Loucy (cell line): ENCODE data around the gene STAC.
A peak's percentile ranks its signal among the peaks of the same experiment; 100 is the strongest.

Source experiments
- H2AFZ ChIP-seq: fragments of 200-600 bp; sonication (generic); 2 replicates; pipeline ENCODE4 v1.6.0; 2016; ENCODE audit warnings: antibody characterized with exemption, mild to moderate bottlenecking, low read length, moderate library complexity
- H3F3A ChIP-seq: fragments of 200-600 bp; 2 replicates; pipeline ENCODE4 v1.6.0; 2016; ENCODE audit warnings: antibody characterized with exemption, low read depth, mild to moderate bottlenecking
- H3K27me3 ChIP-seq: fragments of 200-600 bp; sonication (generic); 2 replicates; pipeline ENCODE4 v1.6.1; 2014; ENCODE audit warnings: low read length, mild to moderate bottlenecking; ENCODE audit not compliant: insufficient read depth, poor library complexity, severe bottlenecking
- H3K36me3 ChIP-seq: fragments of 200-600 bp; sonication (generic); 2 replicates; pipeline ENCODE4 v1.6.1; 2016; ENCODE audit warnings: low read length; ENCODE audit not compliant: insufficient read depth
- H3K4me1 ChIP-seq: fragments of 200-600 bp; sonication (generic); 2 replicates; pipeline ENCODE4 v1.5.1; 2014; ENCODE audit warnings: low read length, mild to moderate bottlenecking; ENCODE audit not compliant: insufficient read depth, poor library complexity, severe bottlenecking
- H3K4me2 ChIP-seq: fragments of 200-600 bp; sonication (generic); 2 replicates; pipeline ENCODE4 v1.6.0; 2014; ENCODE audit warnings: antibody characterized with exemption, low read length, low read depth, mild to moderate bottlenecking; ENCODE audit not compliant: poor library complexity, severe bottlenecking
- H3K4me3 ChIP-seq: fragments of 200-600 bp; sonication (generic); 2 replicates; pipeline ENCODE4 v1.5.1; 2014; ENCODE audit warnings: low read length, mild to moderate bottlenecking, mixed read lengths; ENCODE audit not compliant: poor library complexity, severe bottlenecking
- H3K79me2 ChIP-seq: fragments of 200-600 bp; sonication (generic); 2 replicates; pipeline ENCODE4 v1.6.1; 2014; ENCODE audit warnings: low read length; ENCODE audit not compliant: insufficient read depth
- H3K9ac ChIP-seq: fragments of 200-600 bp; sonication (generic); 2 replicates; pipeline ENCODE4 v1.6.0; 2014; ENCODE audit warnings: mild to moderate bottlenecking, low read depth, low read length, moderate library complexity; ENCODE audit not compliant: poor library complexity, severe bottlenecking
- H3K9me2 ChIP-seq: fragments of 200-600 bp; sonication (generic); replicated peaks from 2 replicates; pipeline ENCODE4 v1.6.1; 2016; ENCODE audit warnings: low read depth, low read length, mixed read lengths
- H3K9me3 ChIP-seq: fragments of 200-600 bp; sonication (generic); 2 replicates; pipeline ENCODE4 v1.6.1; 2014; ENCODE audit warnings: mild to moderate bottlenecking, antibody characterized with exemption, low read length, low read depth; ENCODE audit not compliant: insufficient read depth
- H4K20me1 ChIP-seq: fragments of 200-600 bp; sonication (generic); 2 replicates; pipeline ENCODE4 v1.6.0; 2014; ENCODE audit warnings: antibody characterized with exemption, low read length, mild to moderate bottlenecking; ENCODE audit not compliant: insufficient read depth, poor library complexity, severe bottlenecking
- EZH2phosphoT487 ChIP-seq: fragments of 200-600 bp; IDR thresholded peaks from 2 replicates; pipeline ENCODE4 v1.6.1; 2018; ENCODE audit warnings: antibody characterized with exemption, mild to moderate bottlenecking, moderate library complexity, borderline replicate concordance
- TF ChIP-seq, protein P1 (sequence below): fragments of 200-600 bp; sonication (generic); conservative IDR thresholded peaks from 2 replicates; pipeline ENCODE4 v1.5.1; 2014; ENCODE audit warnings: mild to moderate bottlenecking, antibody characterized with exemption, low read length

The STAC gene, protein sequence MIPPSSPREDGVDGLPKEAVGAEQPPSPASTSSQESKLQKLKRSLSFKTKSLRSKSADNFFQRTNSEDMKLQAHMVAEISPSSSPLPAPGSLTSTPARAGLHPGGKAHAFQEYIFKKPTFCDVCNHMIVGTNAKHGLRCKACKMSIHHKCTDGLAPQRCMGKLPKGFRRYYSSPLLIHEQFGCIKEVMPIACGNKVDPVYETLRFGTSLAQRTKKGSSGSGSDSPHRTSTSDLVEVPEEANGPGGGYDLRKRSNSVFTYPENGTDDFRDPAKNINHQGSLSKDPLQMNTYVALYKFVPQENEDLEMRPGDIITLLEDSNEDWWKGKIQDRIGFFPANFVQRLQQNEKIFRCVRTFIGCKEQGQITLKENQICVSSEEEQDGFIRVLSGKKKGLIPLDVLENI

DNA sequence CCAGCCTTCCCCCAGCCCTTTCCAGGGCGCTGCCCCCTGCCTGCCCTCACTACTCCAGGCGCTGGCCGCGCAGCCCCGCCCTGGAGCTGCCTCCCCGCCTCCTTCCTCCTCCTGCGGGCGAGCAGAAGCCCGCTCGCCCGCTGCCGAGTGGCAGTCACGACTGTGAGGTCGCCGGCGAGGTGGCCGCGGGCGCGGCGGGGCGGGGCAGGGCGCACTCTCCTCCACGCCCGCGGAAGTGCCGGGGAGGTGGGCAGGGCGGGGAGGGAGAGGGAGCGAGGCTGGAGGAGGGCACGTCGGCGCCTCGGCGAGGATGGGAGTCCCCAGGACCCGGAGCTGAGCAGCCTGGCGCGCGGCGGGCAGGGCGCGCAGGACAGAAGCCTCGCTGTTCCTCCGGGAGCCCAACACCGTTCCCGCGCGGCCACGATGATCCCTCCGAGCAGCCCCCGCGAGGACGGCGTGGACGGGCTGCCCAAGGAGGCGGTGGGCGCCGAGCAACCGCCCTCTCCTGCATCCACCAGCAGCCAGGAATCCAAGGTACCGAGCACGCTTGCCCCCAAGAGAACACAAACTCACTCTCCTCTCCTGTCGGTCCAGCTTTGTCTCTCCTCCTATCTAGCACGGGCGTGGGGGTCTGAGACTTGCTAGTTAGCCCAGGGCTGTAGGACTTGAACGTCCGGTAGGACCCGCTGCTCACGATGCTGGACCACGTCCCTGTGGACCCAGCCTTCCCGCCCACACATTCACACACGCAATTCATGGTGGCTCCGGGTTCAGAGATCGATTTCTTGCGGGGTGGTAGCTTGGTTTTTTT lies at the start of gene STAC:
STAC (plus strand) TSS at position 284 of the 811 bp plus-strand sequence; CDS start at position 424, 140 bp downstream.
- peak within 1 kb of the TSS; percentile 88 for H3K4me3 ChIP-seq
- H3K36me3 ChIP-seq, result no peaks in the 10 kb centered on the region
- H3K9ac ChIP-seq, result peak within 1 kb of the TSS; percentile 74
- no peaks in the 10 kb centered on the region for H3K9me2 ChIP-seq
- no peaks in the 10 kb centered on the region for H3K27me3 ChIP-seq
- peaks cover 36% of the 10 kb centered on the region for H3K4me1 ChIP-seq
- no peaks in the 10 kb centered on the region for H4K20me1 ChIP-seq
- no peaks in the 10 kb centered on the region for H3K9me3 ChIP-seq
- peaks cover 22% of the 10 kb centered on the region for H3K79me2 ChIP-seq
- TF ChIP-seq, protein P1, sequence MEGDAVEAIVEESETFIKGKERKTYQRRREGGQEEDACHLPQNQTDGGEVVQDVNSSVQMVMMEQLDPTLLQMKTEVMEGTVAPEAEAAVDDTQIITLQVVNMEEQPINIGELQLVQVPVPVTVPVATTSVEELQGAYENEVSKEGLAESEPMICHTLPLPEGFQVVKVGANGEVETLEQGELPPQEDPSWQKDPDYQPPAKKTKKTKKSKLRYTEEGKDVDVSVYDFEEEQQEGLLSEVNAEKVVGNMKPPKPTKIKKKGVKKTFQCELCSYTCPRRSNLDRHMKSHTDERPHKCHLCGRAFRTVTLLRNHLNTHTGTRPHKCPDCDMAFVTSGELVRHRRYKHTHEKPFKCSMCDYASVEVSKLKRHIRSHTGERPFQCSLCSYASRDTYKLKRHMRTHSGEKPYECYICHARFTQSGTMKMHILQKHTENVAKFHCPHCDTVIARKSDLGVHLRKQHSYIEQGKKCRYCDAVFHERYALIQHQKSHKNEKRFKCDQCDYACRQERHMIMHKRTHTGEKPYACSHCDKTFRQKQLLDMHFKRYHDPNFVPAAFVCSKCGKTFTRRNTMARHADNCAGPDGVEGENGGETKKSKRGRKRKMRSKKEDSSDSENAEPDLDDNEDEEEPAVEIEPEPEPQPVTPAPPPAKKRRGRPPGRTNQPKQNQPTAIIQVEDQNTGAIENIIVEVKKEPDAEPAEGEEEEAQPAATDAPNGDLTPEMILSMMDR, result no peak
- no peak for TF ChIP-seq EZH2phosphoT487
- H3K4me2 ChIP-seq, result peak within 1 kb of the TSS; percentile 74
- peak within 1 kb of the TSS; percentile 94 for H2AFZ ChIP-seq
- peaks cover 4% of the 10 kb centered on the region; the same call in 1 of the 2 replicates for H3F3A ChIP-seq

DNA sequence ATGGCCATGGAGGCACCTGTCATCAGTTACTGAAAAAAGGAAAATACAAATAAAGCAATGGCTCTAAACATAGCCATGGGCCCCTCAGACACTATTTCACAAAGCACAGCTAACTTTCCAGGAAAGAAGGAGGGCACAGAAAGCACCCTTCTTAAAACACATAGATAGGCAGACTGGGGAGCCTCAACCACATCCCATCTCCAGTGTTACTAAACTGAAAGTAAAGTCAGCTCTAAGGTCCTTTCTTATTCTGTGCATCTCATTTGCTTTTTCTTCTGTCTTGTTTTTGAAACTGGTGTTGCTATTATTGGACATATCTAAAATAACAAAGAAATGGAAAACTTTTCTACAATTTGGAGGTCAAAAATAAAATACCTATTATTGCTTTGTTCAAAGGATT lies 48.2 kb upstream of the STAC start:
- Histone ChIP-seq H3K9me2 (no peaks in the 10 kb centered on the region), H3K27me3 (no peaks in the 10 kb centered on the region), H3K4me3 (peak overlapping the region; percentile 42), H3K9me3 (no peaks in the 10 kb centered on the region), H3F3A (no peaks in the 10 kb centered on the region), H2AFZ (peak overlapping the region; percentile 86), H3K4me2 (peak overlapping the region; percentile 55), H3K36me3 (no peaks in the 10 kb centered on the region), H3K9ac (no peak overlapping the region), H4K20me1 (no peaks in the 10 kb centered on the region), H3K4me1 (peaks cover 12% of the 10 kb centered on the region), H3K79me2 (no peaks in the 10 kb centered on the region)
- no peak for TF ChIP-seq EZH2phosphoT487
- TF ChIP-seq, protein P1, result no peak

DNA sequence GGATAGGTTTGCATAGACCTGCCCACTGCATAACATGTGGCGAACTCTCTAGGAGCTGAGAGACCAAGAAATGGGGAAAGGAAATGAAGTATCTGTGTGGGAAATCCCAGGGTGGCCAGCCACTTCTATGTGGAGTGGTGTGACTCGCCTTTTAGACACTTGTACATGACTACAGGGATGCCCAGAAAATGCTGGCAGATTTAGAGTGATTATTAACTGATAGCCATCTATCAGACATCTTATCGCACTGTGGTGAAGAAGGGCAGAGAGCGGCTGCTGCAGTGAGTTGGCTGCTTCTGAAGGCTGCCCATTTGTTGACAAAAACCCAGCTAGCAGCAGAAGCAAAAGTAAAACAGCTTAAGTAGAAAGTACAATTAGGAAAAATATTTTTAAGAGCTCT lies 18.1 kb upstream of the STAC start:
- Histone ChIP-seq H3K9ac (no peak overlapping the region), H3K4me2 (peak overlapping the region; percentile 17), H3K4me1 (peaks cover 35% of the 10 kb centered on the region), H3K36me3 (no peaks in the 10 kb centered on the region), H3K9me3 (no peaks in the 10 kb centered on the region), H3K79me2 (no peaks in the 10 kb centered on the region), H3K9me2 (no peaks in the 10 kb centered on the region), H3K27me3 (no peaks in the 10 kb centered on the region), H3K4me3 (no peak overlapping the region), H3F3A (no peaks in the 10 kb centered on the region; the same call in 1 of the 2 replicates), H4K20me1 (no peaks in the 10 kb centered on the region), H2AFZ (no peak overlapping the region)
- TF ChIP-seq, protein P1, result no peak
- TF ChIP-seq EZH2phosphoT487, result no peak
